Non-pigmented ciliary epithelial cell (primary cell): ENCODE measurements around the gene HOXB7.

Source experiments
- DNase-seq: peaks from one replicate; pipeline ENCODE4 v3.0.0-alpha.2; 2010; ENCODE audit warnings: low read depth

Gene HOXB7

DNA sequence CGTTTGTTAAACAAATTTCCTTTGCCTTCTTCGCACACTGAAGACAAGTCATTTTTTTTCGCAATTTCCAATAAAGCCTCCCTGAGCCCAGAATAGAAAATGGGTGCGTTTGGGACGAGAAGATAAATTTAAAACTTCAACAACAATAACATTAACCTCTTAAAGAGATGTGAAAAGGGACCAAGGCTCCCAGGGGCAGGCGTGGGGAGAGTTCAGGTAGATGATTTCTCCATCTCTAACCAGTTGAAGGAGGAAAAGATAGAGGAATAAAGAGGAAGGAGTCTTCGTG lies 31.4 kb downstream of the HOXB7 start:
- DNase-seq: no peak

DNA sequence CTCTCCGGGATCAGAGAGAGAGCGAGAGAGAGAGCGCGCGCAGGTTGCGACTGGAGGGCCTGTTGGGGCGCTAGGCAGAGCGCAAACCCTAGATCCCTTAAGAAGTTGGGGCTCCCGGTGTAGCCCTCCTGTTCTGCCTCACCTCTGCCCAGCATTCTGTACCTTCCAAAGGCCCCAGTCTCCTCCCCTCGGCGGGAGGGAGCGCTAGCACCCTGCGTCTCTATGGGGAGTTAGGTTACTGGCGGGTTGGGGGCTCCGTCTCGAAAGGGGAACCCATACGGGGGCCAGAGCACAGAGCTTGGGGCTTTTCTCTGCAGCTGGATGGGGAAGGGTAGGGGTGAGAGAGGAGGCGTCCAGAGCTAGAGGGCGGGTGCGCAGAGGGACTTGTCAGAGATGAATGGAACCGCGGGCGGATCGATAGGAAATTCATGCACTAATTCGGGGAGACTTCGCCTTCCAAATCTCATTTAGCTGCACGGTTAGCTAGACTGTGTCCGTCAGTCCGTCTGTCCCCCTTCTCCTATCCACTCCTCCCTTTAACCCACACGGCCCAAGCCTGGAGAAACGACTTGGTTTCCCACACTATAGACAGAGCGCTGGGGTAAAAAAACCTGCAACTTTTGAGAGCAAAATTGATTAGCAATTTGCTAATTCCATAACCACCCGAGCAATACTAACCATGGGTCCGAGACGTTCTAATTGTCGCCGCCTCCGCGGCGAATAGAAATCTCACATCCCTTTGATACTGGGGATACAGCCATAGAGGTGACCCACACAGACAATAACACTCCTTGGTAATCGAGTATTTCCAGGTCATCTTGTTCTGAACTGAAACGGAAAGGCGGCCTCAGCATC lies 32.0 kb downstream of the HOXB7 start:
- no peak for DNase-seq

DNA sequence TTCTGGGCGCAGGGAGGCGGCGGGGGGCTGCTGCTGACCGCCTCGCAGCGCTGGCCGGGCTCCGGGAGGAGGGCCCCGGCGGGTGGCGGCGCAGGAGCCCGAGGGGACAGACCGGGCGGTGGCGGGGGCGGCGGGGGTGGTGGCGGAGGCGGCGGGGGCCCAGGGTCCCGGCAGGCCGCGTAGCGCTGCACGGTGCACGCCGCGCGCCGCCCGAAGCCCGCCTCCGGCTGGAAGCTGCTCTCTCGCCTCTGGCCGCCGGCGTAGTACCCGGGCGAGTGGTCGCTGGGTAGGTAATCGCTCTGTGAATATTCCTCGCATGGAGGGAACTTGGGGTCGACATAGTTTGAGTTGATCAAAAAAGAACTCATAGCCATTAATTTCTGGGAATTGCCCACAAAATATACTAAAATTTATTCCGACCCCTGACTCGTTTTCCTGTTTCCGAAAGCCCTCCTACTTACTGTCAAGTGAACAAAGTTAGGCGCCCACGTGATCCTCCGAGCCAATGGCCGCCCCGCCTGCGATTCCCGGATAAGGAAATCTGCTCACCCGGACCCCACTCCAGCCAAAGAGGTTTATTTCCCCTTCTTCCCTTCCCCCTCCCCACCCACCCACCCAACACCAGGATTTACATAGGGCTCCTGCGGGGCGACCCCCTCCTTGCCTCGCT lies 32.7 kb downstream of the HOXB7 start, which contains the start of gene HOXB4:
Gene HOXB4, minus strand, starts transcription at position 405 of the 670 bp plus-strand sequence. Its CDS starts 31 bp downstream, at position 374.
- DNase-seq: no peak

DNA sequence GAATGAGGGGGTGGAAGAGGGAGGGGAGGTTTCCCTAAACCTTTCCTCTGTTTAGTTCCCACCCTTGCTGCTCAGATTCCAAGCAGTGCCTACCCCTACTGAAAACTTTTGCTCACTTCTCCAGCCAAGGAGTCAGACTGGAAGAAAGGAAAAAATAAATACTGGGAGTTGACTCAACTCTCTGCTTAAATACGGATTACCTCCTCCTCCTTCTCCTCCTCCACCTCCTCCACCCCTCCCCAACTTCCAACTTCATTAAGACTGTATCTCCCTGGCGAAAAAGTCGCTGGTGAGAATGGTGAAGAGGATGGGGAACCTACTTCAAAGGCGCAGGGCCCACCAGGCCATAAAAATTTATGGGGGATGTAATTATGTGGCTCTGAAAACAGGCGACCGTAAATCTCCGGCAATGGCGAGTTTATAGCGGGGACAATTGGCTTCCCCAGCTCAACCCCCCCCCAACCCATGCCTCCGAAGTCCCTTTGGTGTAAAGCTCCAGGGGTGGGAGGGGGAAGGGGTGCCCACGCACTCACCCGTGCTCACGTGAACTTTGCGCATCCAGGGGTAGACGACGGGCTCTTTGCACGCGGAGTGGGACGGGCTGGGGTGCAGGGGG lies 33.4 kb downstream of the HOXB7 start:
- DNase-seq: no peak

DNA sequence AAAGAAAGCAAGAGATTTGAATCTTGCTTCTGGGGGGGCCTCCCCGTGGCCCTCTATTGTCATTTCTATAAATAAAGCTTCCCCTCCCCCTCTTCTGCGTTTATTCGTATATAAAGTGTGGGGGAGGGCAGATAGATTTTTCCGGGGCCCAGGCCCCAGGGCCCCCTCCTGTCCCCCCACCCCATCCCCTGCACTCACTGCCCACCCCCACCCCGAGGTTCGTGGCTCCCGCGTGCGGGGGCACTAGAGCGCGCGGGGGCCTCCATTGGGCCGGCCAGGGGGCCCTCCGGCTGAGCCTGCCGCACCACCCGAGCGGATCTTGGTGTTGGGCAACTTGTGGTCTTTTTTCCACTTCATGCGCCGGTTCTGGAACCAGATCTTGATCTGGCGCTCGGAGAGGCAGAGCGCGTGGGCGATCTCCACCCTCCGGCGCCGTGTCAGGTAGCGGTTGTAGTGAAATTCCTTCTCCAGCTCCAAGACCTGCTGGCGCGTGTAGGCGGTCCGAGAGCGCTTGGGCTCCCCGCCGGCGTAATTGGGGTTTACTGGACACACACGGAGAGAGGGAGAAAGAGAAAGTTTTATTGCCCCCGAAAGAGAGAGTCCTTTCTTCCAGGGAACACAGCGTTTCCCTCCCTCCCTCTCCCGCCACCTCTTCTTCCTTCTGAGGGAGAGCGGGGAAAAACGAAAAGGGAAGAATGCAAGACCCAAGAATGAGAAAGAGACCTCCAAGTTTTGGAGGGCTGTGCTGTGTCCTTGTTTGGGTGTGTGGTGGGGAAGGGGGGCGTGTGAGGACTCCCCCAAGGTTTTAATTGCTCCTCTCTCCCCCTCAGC lies 34.1 kb downstream of the HOXB7 start:
- no peak for DNase-seq

DNA sequence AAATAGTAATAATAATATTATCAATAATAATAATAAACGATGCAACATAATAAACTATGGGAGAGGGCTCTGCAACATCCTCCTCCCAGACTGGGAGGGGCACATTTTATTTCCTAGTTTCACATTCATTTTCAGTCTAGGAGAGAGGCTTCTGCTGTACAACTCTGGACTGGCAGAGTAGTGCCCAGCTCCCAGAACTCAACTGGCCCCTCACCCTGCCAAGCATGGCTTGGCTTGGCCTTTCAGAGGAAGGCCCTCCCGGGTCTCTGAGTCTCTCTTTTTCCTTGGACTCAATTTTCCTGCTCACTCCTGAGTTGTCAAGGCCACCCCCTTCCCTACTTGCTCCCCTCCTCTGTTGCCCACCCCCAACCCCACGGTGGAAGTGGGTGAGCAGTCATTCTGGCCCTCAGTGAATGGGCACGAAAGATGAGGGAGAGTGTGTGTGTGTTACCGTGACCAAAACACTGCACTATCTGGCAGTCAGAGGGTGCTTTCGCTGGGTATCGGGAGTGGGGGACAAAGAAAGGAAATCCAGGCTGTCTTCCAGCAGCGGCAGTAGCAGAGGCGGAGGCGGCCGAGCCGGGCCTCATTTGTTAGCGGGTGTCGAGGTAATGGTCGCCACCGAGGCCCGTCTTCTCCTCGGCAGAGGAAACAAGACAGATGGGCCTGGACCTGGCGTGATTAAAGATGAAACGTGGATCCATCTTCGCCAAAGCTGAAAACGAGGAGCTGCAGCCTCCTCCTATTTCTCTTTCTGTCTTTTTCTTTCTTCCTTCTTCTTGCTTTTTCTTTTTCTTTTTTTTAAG lies 34.9 kb downstream of the HOXB7 start:
- no peak for DNase-seq

DNA sequence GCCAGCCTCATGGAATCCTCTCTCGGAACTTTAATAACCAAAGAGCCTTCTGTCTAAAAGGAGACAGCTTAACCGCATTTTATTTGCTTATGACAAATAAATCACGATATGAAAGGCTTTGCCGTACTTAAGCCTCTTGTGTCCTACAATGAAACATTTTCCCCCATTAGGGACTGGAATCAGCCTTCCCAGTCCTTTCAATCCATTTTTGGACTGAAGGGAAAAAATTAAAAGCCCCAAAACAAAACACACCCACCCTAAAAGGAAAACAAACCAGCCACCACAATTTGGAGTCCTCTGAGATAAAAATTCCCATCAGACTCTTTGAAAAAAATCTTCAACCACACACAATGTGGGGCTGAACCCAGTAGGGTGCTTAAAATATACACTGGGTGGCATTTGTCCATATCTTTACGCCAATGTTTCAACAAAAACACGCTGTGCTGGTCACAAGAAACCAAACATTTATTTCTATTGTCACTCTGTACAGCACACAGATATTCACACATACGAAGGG lies 35.7 kb downstream of the HOXB7 start:
- no peak for DNase-seq

DNA sequence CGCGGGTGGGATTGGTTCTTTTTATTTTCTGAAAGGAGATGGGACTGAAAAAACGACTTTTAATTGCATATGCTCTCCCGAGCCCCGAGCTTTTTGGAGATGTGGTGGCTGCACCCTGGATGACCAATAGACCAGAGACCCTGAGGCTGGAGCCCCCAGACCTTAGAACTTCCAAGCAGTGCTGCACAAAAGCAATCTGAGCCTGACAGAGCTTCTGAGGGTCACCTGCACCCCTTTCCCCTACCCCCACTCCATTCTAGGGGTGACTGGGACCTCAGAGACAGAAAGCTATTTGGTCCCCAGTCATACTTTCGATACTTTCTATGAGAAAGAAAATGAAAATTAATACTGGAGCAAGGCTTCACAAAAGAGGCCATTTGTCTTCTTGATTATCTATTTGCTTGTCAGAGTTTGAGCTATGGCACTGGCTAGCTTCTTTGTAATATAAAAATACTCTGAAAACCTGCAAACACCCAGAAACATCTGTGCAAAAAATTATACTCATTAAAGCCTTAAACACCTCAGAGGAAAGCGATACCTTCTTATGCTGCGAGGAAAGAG lies 36.2 kb downstream of the HOXB7 start:
- no peak for DNase-seq

DNA sequence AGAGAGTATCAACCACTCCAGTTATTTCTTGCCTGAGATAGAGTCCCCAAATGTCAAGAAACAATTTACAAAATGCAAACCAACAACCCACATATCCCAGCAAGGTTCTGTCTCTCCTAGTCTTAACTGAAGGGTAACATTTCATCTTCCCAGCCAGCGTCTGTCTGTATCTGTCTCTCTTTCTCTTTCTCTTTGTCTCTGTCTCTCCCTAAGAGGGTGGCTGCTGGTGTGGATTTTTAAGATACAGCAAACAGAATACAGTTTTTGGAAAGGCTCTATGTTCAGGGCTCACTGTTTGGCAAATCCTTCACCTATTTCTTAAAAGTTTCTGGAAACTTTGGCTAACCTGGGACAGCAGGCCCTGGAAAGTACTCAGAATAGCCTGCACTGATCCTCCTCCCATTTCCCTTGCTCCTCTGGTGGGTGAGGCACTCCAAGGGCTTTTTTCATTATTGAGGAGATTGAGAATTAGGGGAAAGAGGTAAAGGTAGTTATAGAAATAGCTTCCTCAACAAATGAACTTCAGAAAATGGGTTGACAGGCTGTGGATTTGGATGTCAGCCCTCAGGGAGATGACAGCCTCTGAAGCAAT lies 38.9 kb downstream of the HOXB7 start:
- DNase-seq: no peak

DNA sequence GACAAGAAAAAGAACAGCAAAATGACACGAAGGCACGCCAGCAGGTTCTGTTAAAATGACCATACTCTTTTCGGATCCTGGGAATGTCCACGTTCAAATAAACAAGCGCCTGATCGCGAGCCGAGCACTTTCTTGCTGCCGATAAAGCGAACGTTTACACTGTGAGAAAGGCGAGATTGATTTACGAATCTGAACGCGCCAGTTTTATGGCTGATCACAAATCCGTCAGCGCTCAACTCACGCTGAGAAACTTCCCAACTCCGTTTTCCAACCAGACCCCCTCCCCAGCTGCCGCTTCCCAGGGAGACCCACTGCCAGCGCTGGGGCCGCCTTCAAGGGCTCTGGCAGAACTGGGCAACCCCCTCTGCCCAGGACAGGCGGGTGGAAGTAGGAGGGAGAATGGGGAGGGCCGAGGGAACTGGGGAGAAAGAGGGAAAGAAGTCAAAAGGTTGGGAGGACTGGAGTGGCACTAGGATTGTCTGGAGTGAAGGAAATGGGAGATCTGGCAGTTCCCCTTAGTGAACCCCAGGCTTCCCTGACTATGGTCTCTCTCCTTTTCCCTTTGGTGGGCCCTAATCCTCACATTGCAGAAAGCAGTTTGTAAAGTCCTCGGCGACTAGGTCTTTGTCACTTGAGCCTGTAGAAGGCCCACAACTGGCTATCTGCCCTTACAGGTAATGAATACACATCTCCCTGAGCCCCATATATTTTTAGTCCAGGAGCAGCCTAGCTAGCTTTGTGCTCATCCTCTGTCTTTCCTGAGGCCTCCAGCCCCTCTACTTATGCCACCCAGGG lies 39.6 kb downstream of the HOXB7 start:
- no peak for DNase-seq

DNA sequence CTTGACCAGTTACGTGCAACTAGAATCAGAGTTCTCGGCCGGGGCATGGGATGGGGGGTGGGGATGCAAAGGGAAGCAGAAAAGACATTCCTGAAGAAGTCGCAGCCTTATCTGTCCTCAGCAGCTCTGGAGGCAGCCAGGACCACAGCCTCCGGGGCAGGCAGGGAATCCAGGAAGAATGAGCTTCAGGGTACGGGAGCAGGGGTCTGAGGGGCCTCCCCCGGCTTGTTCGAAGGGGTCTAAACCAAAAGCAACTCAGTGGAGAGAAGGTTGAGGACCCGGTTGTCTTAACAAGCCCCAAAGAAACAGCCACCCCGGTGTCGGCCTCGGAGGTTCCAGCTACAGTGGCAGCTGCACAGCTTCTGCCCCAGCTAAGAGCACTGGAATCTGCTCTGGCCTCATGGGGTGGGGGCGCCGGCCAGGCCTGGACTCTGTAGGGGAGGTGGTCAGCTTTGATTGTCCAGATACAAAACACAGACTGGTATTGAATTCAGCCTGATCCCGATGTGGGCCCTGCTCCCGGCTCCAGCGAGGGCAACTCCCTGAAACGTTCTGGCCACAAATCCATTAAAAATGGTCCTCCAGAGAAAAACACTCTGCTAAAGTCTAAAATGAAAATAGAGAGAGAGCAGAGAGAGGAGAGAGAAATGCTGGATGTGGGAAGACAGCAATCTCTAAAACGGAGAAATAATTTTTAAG lies 40.3 kb downstream of the HOXB7 start:
- DNase-seq: no peak

DNA sequence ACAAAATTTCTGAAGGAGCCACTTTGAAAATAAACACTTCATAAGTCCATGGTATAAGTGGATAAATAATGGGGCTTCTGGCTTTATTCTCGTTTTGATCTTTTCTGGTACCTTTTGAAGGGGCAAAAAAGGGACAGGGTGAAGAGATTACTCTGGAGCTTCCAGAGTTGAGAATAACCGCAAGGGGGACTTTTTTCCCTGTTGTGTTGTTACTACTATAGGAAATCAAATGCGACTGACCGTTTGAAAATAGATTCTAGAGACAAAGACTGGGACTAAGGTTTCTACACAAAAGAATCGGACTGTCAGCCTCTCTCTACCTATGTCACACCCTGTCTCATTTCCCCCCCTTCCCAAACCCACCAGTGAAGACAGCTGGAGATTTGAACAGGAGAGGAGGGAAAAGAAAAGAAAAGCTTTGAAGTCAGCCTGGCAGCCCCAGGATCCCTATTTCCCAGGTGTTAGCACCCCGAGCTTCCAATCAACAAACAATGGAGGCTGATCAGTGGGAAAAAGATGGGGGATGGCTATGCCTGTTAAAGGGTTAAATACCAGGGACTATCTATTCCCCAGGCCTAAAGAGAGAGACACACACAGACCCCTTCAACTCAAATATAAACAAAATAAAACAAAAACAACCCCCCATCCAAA lies 41.0 kb downstream of the HOXB7 start:
- no peak for DNase-seq

DNA sequence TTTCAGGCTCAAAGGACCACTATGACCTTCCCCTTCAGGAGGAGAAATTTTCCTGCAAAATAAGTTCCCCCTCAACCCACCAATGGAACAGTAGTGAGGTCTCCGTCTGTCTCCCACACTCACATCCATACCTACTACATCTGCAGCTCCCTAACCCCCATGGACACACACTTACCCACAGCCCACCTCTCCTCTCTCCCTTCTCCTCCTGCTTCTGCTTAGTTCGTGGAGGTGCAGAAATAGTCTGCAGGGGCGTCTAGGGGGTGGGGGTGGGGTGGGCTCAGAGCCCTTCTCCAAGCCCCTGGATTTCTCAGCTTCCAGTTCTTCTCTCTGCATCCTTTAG lies 41.6 kb downstream of the HOXB7 start:
- DNase-seq: no peak

DNA sequence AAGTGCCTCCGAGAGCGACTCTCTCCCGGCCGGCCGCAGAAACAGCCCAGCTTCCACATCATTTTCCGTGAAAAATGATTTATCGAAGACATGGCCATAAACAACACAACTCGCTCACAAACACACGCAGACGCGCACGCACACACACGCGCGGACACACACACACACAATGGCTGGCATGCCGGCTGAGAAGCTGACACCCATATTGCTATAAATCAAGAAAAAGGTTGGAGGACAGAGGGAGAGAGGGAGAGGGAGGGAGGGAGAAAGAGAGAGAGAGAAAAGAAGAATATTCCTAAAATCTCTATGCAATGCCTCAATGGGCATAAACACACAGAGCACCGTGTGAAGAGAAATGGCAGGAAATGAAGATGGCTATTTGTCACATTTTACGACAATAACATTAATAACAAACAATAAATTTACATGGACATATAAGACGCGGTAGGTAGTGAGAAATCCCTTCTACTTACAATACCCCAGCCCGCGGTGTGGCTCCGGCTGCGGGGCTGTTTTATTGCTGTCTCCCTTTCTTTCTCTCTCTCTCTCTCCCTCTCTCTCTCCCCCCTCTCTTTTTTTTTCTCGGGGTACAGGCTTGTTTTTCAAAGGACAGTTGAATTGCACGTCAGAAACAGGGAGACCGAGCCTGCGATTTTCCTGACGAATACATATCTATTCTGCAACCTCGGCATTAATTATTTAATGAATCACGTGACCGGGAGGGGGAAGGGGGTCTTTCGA lies 42.1 kb downstream of the HOXB7 start:
- no peak for DNase-seq

DNA sequence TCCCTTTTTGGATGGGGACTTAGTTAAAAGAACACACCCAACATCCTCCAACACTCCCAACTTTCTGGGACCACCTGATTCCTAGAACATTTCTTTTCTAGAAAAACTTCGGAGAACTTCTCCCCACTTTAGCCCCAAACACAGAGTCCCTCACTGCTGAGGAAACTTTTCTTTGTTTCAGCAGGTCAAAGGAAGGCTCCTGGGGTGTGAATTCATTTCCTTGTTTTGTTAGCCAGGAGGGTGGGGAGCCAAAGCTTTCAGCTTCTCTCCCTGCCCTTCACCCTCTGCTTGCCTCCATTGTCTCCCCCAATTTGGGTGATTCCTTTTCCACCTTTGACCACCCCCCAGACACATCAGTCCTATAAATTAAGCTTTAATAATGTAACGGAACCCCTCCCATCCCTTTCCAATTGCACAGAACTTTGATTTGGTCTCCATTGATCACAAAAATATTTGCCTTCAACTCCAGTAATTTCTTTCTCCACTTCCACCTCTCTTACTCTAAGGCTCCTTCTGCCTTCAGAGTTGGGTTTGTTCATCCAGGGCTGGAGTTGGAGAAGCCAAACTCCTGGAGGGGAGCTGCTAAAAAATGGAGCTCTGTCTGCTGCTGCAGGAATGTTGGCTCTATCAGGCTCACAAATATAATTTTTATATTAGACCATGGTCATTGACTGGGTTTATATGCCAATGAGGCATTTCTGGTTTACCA lies 43.0 kb downstream of the HOXB7 start:
- DNase-seq: no peak

DNA sequence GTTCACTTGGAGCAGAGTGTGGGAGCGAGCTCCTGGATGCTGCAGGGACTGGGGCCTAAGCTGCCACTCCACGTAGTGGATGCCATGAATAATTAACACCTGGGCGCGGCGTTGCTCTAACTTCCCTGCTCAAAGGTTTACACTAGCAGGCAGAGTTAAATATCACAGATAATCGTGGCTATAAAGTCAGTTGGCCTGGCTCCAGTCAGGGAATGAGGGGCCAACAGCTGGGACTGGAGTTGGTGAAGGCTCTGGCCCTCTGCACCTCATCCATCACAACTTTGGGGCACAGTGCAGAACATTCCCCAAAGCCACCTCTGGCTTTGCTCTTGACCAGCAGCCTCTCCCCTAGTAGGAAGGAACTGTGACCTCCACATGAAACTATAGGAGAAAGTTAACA lies 43.6 kb downstream of the HOXB7 start:
- DNase-seq: no peak

DNA sequence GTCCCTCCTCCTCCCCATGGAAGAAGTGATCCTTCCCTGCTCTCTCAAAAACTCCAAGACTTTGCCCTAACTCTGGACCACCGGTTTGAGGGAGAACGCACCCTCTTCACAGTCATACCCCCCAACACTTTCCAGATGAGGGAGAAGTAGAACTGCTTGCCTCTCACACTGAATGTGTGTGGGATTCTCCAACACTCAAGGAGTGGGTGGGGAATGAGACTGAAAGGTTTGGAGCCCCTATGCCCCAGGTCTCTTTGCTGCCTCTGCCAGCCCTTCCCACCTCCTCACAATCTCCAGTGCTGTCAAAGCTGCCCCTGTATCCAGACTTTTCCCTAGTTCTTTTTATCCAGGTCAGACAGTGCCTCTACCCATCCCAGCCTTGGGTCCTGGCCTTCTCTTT lies 44.1 kb downstream of the HOXB7 start:
- DNase-seq: no peak
